HepG2 (cell line): ENCODE measurements around the gene KCND1. TPM values are rescaled to one million over a fixed set of nuclear protein-coding genes. Genes with fewer than 3 reads are reported as not detected.

Experiments
- ATAC-seq: fragments of 200-7000 bp; cut with Tn5 transposase; 3 replicates; pipeline ENCODE4 v1.9.1; 2020; ENCODE audit warnings: mild to moderate bottlenecking, moderate library complexity
- BruUV-seq: library from RNA; stranded (reverse); fragments of 400-500 nt; replicated peaks from 2 replicates; lab custom pipeline; 2021; lab: Mats Ljungman, UMichigan
- CTCF ChIA-PET: fragments of 300-600 bp; formaldehyde crosslinking; extraction: SDS; loops from one replicate; lab custom pipeline; 2021; ENCODE audit warnings: low total read pairs, inconsistent platforms, low intra/inter-chr PET ratio; lab: Yijun Ruan, JAX
- POLR2A ChIA-PET: fragments of 350-600 bp; sonication (Branson Sonifier 250); formaldehyde crosslinking; loops from one replicate; lab custom pipeline; 2020; ENCODE audit warnings: antibody characterized with exemption, inconsistent platforms; lab: Yijun Ruan, JAX
- DNase-seq: peaks from one replicate; pipeline ENCODE4 v3.0.0-alpha.2; 2015; ENCODE audit warnings: low spot score
- FAIRE-seq: peaks from 3 replicates; lab custom pipeline; 2011; peaks lifted over from hg19 to GRCh38; lab: Jason Lieb, UNC
- H2AFZ ChIP-seq: one replicate; pipeline ENCODE4 v1.6.1; 2011; ENCODE audit warnings: low read length, inconsistent platforms
- H3K27ac ChIP-seq: fragments of 300-600 bp; 3 replicates; pipeline ENCODE4 v1.8.0; 2011; ENCODE audit warnings: mixed run types, mild to moderate bottlenecking, mixed read lengths, low read length, inconsistent platforms; ENCODE audit not compliant: insufficient read depth; ENCODE audit errors: extremely low read length
- H3K27me3 ChIP-seq, 2 experiments: fragments of 200-600 bp in 1 of 2; 2 replicates in 1 of 2; 3 replicates in 1 of 2; pipeline versions ENCODE4 v1.6.0 to v1.8.0; 2011; ENCODE audit warnings: low read length in 2 of 2, mild to moderate bottlenecking in 2 of 2, moderate library complexity in 2 of 2, inconsistent platforms in 1 of 2; ENCODE audit not compliant: insufficient read depth in 2 of 2, control insufficient read depth in 1 of 2
- H3K36me3 ChIP-seq, 2 experiments: fragments of 200-600 bp in 1 of 2; replicated peaks in 1 of 2; 2 replicates in 1 of 2; 3 replicates in 1 of 2; pipeline versions ENCODE4 v1.5.1 to v1.8.0; 2011; ENCODE audit warnings: low read length in 2 of 2, inconsistent platforms in 1 of 2; ENCODE audit not compliant: insufficient read depth in 2 of 2, control insufficient read depth in 1 of 2
- H3K4me1 ChIP-seq: 2 replicates; pipeline ENCODE4 v1.5.1; 2012; ENCODE audit warnings: low read length, inconsistent platforms; ENCODE audit not compliant: insufficient read depth
- H3K4me2 ChIP-seq: 2 replicates; pipeline ENCODE4 v1.6.0; 2011; ENCODE audit warnings: low read depth, low read length, inconsistent platforms
- H3K4me3 ChIP-seq, 3 experiments: fragments of 200-600 bp in 1 of 3; sonication (generic), shearing (Covaris generic) in 1 of 3; replicated peaks in 1 of 3; 2 replicates each; pipeline ENCODE4 v1.5.1; 2011 to 2016; ENCODE audit warnings: low read length in 3 of 3, inconsistent platforms in 2 of 3, low read depth in 2 of 3, mild to moderate bottlenecking in 2 of 3, control low read depth in 1 of 3, mixed read lengths in 1 of 3; ENCODE audit not compliant: insufficient read depth in 1 of 3
- H3K79me2 ChIP-seq: one replicate; pipeline ENCODE4 v1.6.1; 2011; ENCODE audit warnings: low read length, inconsistent platforms; ENCODE audit not compliant: insufficient read depth
- H3K9ac ChIP-seq: 2 replicates; pipeline ENCODE4 v1.6.0; 2011; ENCODE audit warnings: mild to moderate bottlenecking, low read depth, low read length, inconsistent platforms; ENCODE audit not compliant: insufficient read depth
- H3K9me3 ChIP-seq: 2 replicates; pipeline ENCODE4 v1.5.1; 2012; ENCODE audit warnings: mild to moderate bottlenecking, low read length
- H4K20me1 ChIP-seq: 2 replicates; pipeline ENCODE4 v1.6.0; 2011; ENCODE audit warnings: inconsistent platforms, mild to moderate bottlenecking, low read length, moderate library complexity; ENCODE audit not compliant: insufficient read depth
- CREM ChIP-seq, 2 experiments: sonication (generic) in 1 of 2; formaldehyde crosslinking in 1 of 2; IDR thresholded peaks; 2 replicates each; pipeline versions ENCODE4 v1.4.0 to v1.6.1; 2016 to 2020; ENCODE audit warnings: antibody characterized with exemption in 1 of 2, mild to moderate bottlenecking in 1 of 2, missing genetic modification reagents in 1 of 2
- FOSL2 ChIP-seq: sonication (generic); formaldehyde crosslinking; IDR thresholded peaks from 2 replicates; pipeline ENCODE4 v1.4.0; 2020; ENCODE audit warnings: missing genetic modification reagents
- HHEX ChIP-seq: IDR thresholded peaks from 2 replicates; pipeline ENCODE4 v1.6.1; 2016; ENCODE audit warnings: control low read depth
- KMT2B ChIP-seq: IDR thresholded peaks from 2 replicates; pipeline ENCODE4 v1.6.1; 2016; ENCODE audit warnings: missing genetic modification reagents, missing compliant biosample characterization
- MXI1 ChIP-seq: IDR thresholded peaks from 3 replicates; pipeline ENCODE4 v1.6.1; 2012; ENCODE audit warnings: low read depth, low read length, inconsistent platforms, borderline replicate concordance
- NFATC3 ChIP-seq: sonication (generic); formaldehyde crosslinking; IDR thresholded peaks from 2 replicates; pipeline ENCODE4 v1.5.1; 2020; ENCODE audit warnings: mild to moderate bottlenecking, missing genetic modification reagents
- PHF21A ChIP-seq: sonication (generic); formaldehyde crosslinking; IDR thresholded peaks from 2 replicates; pipeline ENCODE4 v1.5.0; 2020; ENCODE audit warnings: mild to moderate bottlenecking, missing genetic modification reagents
- POLR2AphosphoS2 ChIP-seq: IDR thresholded peaks from 2 replicates; pipeline ENCODE4 v1.6.1; 2011; ENCODE audit warnings: low read depth, low read length, improper control_type of control experiment
- TAF1 ChIP-seq: sonication (generic); formaldehyde crosslinking; IDR thresholded peaks from 2 replicates; pipeline ENCODE4 v1.4.0; 2020; ENCODE audit warnings: missing genetic modification reagents
- ZBTB8A ChIP-seq: sonication (generic); formaldehyde crosslinking; IDR thresholded peaks from 2 replicates; pipeline ENCODE4 v1.4.0; 2020; ENCODE audit warnings: mild to moderate bottlenecking, low read depth, missing genetic modification reagents, borderline replicate concordance
- ZNF143 ChIP-seq: sonication (generic); formaldehyde crosslinking; IDR thresholded peaks from 2 replicates; pipeline ENCODE4 v1.4.0; 2020; ENCODE audit warnings: missing genetic modification reagents
- ZNF619 ChIP-seq: sonication (generic); formaldehyde crosslinking; IDR thresholded peaks from 2 replicates; pipeline ENCODE4 v1.4.0; 2020; ENCODE audit warnings: mild to moderate bottlenecking, missing genetic modification reagents
- WGBS: methylation state at CpG from one replicate; pipeline ENCODE4 v1.1.6; 2017; ENCODE audit warnings: low lambda C conversion rate; 5-methylcytosine and 5-hydroxymethylcytosine counted together
- in situ Hi-C: cut with HindIII; loops from 2 replicates; pipeline ENCODE4 v1.10.0; 2017; ENCODE audit warnings: low pct_unique_long_range_greater_than_20kb; ENCODE audit not compliant: extremely low pct_ligation_motif_present
- intact Hi-C: fragments of 100-400 bp; cut with micrococcal nuclease; formaldehyde crosslinking; loops from one replicate; pipeline ENCODE4 v1.10.0; 2022; ENCODE audit not compliant: unreplicated experiment
- polyA plus RNA-seq, 8 experiments: library from polyadenylated mRNA; depleted of rRNA in 3 of 8; stranded (reverse) in 7 of 8; unstranded in 1 of 8; fragments of >200 nt; fragmentation: Illumina TruSeq in 4 of 8; extraction: Trizol in 4 of 8; gene quantifications; 2 replicates each; pipeline versions ENCODE4 v1.2.1 to v1.2.3, GENCODE V29; 2011 to 2016; ENCODE audit warnings: low read depth in 4 of 8, missing spikeins in 1 of 8, mixed read lengths in 1 of 8; ENCODE audit not compliant: insufficient read depth in 1 of 8
- total RNA-seq, 5 experiments: library from RNA; depleted of rRNA; stranded (reverse); fragments of >200 nt; fragmentation: Illumina TruSeq; extraction: Trizol; gene quantifications; 2 replicates each; pipeline ENCODE4 v1.2.3, GENCODE V29; 2016; ENCODE audit warnings: low read depth in 1 of 5
- TF ChIP-seq, protein P1 (sequence below): sonication (generic); formaldehyde crosslinking; IDR thresholded peaks from 2 replicates; pipeline ENCODE4 v1.4.0; 2020; ENCODE audit warnings: mild to moderate bottlenecking, missing genetic modification reagents
- TF ChIP-seq, protein P2 (sequence below): sonication (generic); formaldehyde crosslinking; conservative IDR thresholded peaks from 2 replicates; pipeline ENCODE4 v1.4.0; 2020; ENCODE audit warnings: mild to moderate bottlenecking, missing genetic modification reagents, moderate library complexity
- TF ChIP-seq, protein P3 (sequence below): sonication (generic); formaldehyde crosslinking; IDR thresholded peaks from 2 replicates; pipeline ENCODE4 v1.5.1; 2020; ENCODE audit warnings: mild to moderate bottlenecking, missing genetic modification reagents, moderate library complexity

KCND1 gene
- total and polyA plus RNA-seq, 2 of the 13 experiments (the other 11 are each of a cell fraction or from before 2014, with no cell fraction given): 0.07 to 0.30 TPM

DNA sequence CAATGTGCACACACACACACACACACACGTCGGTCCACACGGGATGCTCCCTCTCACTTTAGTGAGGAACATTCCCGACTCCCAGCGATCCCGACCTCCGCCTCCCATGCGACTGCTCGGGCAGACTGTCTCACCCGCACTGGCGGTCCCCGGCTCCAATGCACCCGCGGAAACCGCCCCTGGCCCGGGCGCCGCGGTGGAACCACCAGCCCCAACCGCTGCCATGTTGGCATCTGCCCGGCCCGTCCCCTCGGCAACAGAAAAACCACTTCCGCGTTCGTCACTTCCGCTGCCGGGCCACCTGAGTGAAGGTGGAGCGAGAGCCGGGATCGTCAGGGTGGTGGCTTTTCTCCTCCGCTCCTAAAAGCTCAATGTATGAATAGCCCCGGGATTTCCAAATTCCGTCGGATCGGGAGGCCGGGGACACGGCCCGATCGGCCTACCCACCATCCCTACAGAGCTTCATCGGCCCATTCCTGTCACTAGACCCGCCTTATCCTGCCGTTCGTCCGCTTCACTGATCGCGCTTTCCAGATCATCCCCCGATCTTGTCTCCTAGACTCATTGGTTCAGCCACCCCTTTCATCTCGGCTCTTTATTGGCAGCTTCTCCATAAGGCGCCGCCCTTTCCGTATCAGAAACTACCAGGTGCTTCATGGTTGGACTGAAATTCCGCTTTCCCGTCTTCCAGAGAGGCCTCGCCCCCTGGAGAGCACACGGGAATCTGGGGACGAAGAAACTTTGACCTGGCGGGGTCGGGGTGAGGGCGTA, 60.0 kb downstream of the KCND1 start, which contains the start of gene SLC35A2:
SLC35A2 (minus strand) TSS at position 235 of the 771 bp plus-strand sequence; CDS start at position 225, 10 bp downstream.
- Histone ChIP-seq H3K9me3 (no peaks in the 10 kb centered on the region), H4K20me1 (no peaks in the 10 kb centered on the region), H3K4me2 (peak within 1 kb of the TSS; percentile 81), H3K4me1 (peaks cover 35% of the 10 kb centered on the region), H3K79me2 (peaks cover 18% of the 10 kb centered on the region), H3K4me3 (peak within 1 kb of the TSS; percentile 79 to 82 (median 81)), H3K9ac (peak within 1 kb of the TSS; percentile 83), H3K27me3 (no peaks in the 10 kb centered on the region; a peak in 1 of 5 replicates), H3K27ac (peak within 1 kb of the TSS; percentile 81), H3K36me3 (peaks cover 2 to 17% of the 10 kb centered on the region in 2 experiments; a peak in 2 of 5 replicates), H2AFZ (no peak within 1 kb of the TSS)
- BruUV-seq: no TSS peak
- DNase-seq (peak; percentile 85), ATAC-seq (peak; percentile 89), FAIRE-seq (peak; percentile 97)
- WGBS: under 1% methylated on average over 34 of the region's 60 CpGs
- ChIA-PET POLR2A (interaction anchor here (0.7 to 3.1 kb wide), 8 partner anchors 14 to 279 kb away, joined by 3 to 42 read pairs (median 4); partner anchors contain the start of genes HDAC6, PQBP1 and TIMM17B), CTCF (no interaction called here)
- in situ Hi-C loops (no loop called here), intact Hi-C loops (loop anchor here (10.0 kb wide), 1 partner anchor 147 kb away; the partner anchor contains the start of gene GLOD5)
- TF ChIP-seq CREM (IDR thresholded peaks at IDR 0.05): peak; percentile 84
- no peak for TF ChIP-seq CREM (CRISPR knock-in tag; IDR thresholded peaks at IDR 0.05)
- 0 out of 2 replicates have a peak, but pooled peaks have one; percentile 39 for TF ChIP-seq NFATC3 (CRISPR knock-in tag)
- TF ChIP-seq, protein P1, sequence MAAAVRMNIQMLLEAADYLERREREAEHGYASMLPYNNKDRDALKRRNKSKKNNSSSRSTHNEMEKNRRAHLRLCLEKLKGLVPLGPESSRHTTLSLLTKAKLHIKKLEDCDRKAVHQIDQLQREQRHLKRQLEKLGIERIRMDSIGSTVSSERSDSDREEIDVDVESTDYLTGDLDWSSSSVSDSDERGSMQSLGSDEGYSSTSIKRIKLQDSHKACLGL (CRISPR knock-in tag): peak; percentile 55; the same call in 1 of the 2 replicates
- TF ChIP-seq HHEX (CRISPR knock-in tag): no peak
- peak; percentile 74; the same call in 1 of the 3 replicates for TF ChIP-seq MXI1
- no peak for TF ChIP-seq ZBTB8A (CRISPR knock-in tag)
- 0 out of 2 replicates have a peak, but pooled peaks have one; percentile 14 for TF ChIP-seq ZNF143 (CRISPR knock-in tag)
- TF ChIP-seq, protein P2, sequence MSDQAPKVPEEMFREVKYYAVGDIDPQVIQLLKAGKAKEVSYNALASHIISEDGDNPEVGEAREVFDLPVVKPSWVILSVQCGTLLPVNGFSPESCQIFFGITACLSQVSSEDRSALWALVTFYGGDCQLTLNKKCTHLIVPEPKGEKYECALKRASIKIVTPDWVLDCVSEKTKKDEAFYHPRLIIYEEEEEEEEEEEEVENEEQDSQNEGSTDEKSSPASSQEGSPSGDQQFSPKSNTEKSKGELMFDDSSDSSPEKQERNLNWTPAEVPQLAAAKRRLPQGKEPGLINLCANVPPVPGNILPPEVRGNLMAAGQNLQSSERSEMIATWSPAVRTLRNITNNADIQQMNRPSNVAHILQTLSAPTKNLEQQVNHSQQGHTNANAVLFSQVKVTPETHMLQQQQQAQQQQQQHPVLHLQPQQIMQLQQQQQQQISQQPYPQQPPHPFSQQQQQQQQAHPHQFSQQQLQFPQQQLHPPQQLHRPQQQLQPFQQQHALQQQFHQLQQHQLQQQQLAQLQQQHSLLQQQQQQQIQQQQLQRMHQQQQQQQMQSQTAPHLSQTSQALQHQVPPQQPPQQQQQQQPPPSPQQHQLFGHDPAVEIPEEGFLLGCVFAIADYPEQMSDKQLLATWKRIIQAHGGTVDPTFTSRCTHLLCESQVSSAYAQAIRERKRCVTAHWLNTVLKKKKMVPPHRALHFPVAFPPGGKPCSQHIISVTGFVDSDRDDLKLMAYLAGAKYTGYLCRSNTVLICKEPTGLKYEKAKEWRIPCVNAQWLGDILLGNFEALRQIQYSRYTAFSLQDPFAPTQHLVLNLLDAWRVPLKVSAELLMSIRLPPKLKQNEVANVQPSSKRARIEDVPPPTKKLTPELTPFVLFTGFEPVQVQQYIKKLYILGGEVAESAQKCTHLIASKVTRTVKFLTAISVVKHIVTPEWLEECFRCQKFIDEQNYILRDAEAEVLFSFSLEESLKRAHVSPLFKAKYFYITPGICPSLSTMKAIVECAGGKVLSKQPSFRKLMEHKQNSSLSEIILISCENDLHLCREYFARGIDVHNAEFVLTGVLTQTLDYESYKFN: peak; percentile 22; the same call in 1 of the 2 replicates
- TF ChIP-seq TAF1 (CRISPR knock-in tag): peak; percentile 65; the same call in 1 of the 2 replicates
- 0 out of 2 replicates have a peak, but pooled peaks have one; percentile 54 for TF ChIP-seq ZNF619
- peak; percentile 54 for TF ChIP-seq KMT2B
- TF ChIP-seq FOSL2 (CRISPR knock-in tag): no peak
- peak; percentile 37; the same call in 1 of the 2 replicates for TF ChIP-seq PHF21A (CRISPR knock-in tag)
- TF ChIP-seq, protein P3, sequence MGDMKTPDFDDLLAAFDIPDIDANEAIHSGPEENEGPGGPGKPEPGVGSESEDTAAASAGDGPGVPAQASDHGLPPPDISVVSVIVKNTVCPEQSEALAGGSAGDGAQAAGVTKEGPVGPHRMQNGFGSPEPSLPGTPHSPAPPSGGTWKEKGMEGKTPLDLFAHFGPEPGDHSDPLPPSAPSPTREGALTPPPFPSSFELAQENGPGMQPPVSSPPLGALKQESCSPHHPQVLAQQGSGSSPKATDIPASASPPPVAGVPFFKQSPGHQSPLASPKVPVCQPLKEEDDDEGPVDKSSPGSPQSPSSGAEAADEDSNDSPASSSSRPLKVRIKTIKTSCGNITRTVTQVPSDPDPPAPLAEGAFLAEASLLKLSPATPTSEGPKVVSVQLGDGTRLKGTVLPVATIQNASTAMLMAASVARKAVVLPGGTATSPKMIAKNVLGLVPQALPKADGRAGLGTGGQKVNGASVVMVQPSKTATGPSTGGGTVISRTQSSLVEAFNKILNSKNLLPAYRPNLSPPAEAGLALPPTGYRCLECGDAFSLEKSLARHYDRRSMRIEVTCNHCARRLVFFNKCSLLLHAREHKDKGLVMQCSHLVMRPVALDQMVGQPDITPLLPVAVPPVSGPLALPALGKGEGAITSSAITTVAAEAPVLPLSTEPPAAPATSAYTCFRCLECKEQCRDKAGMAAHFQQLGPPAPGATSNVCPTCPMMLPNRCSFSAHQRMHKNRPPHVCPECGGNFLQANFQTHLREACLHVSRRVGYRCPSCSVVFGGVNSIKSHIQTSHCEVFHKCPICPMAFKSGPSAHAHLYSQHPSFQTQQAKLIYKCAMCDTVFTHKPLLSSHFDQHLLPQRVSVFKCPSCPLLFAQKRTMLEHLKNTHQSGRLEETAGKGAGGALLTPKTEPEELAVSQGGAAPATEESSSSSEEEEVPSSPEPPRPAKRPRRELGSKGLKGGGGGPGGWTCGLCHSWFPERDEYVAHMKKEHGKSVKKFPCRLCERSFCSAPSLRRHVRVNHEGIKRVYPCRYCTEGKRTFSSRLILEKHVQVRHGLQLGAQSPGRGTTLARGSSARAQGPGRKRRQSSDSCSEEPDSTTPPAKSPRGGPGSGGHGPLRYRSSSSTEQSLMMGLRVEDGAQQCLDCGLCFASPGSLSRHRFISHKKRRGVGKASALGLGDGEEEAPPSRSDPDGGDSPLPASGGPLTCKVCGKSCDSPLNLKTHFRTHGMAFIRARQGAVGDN: peak; percentile 72
- TF ChIP-seq POLR2AphosphoS2: 0 out of 2 replicates have a peak, but pooled peaks have one; percentile 62
